Skeletal muscle tissue (tissue), 2 donors: Measurements from ENCODE around the gene CCNJ. TPM values are rescaled to one million over a fixed set of nuclear protein-coding genes. Genes with fewer than 3 reads are reported as not detected.
A peak's percentile ranks its signal among the peaks of the same experiment; 100 is the strongest.

Experiments
- small RNA-seq: library from RNA; depleted of rRNA; stranded (forward); fragments of <200 nt; gene quantifications from one replicate; pipeline ENCODE3, GENCODE V24; 2014
- total RNA-seq: library from RNA; depleted of rRNA; stranded (reverse); fragments of >200 nt; gene quantifications from one replicate; pipeline ENCODE4 v1.2.3, GENCODE V29; 2014

The CCNJ gene
- total RNA-seq, 1 donor from 2014 or later = 5.2 TPM

Small RNAs within 50 kb of the gene (small RNA-seq; reads per million reads assigned to genes)
- 0.58 reads per million, percentile 65 among the genes with 10 or more reads in this experiment for gene MIR3157

Other genes with a start within 250 kb of the CCNJ start
- gene CC2D2B, start 135.6 kb upstream of the CCNJ start, total RNA-seq = 1.6 TPM
- 24.0 TPM for gene ZNF518A, start 86.7 kb downstream of the CCNJ start, total RNA-seq
- 1.6 TPM for gene BLNK, start 228.0 kb downstream of the CCNJ start, total RNA-seq